Sigmoid colon (tissue), 4 donors: ENCODE results near the gene RAC2.

Source experiments
- EP300 ChIP-seq, 4 donors: sonication (generic); formaldehyde crosslinking; IDR thresholded peaks; one replicate each; pipeline ENCODE4 v1.6.1; 2017; ENCODE audit warnings: antibody characterized with exemption in 4 of 4
- POLR2A ChIP-seq, 2 donors: fragments of 450-650 bp; IDR thresholded peaks; one replicate each; pipeline ENCODE4 v1.6.1; 2016; ENCODE audit warnings: antibody characterized with exemption in 2 of 2, mild to moderate bottlenecking in 2 of 2, moderate library complexity in 2 of 2
- POLR2AphosphoS5 ChIP-seq, 4 donors: sonication (generic); formaldehyde crosslinking; IDR thresholded peaks; one replicate each; pipeline ENCODE4 v1.6.1; 2017; ENCODE audit warnings: antibody characterized with exemption in 4 of 4
- TF ChIP-seq, protein P1 (sequence below), 4 experiments: fragments of 450-650 bp in 3 of 4; fragments of 200-600 bp in 1 of 4; IDR thresholded peaks; one replicate each; pipeline ENCODE4 v1.5.1; 2016 to 2019; ENCODE audit warnings: antibody characterized with exemption in 4 of 4, mild to moderate bottlenecking in 3 of 4, moderate library complexity in 2 of 4

GRCh38 chr22:37178350-37179125 lies 65.5 kb downstream of the RAC2 start:
- TF ChIP-seq, protein P1, sequence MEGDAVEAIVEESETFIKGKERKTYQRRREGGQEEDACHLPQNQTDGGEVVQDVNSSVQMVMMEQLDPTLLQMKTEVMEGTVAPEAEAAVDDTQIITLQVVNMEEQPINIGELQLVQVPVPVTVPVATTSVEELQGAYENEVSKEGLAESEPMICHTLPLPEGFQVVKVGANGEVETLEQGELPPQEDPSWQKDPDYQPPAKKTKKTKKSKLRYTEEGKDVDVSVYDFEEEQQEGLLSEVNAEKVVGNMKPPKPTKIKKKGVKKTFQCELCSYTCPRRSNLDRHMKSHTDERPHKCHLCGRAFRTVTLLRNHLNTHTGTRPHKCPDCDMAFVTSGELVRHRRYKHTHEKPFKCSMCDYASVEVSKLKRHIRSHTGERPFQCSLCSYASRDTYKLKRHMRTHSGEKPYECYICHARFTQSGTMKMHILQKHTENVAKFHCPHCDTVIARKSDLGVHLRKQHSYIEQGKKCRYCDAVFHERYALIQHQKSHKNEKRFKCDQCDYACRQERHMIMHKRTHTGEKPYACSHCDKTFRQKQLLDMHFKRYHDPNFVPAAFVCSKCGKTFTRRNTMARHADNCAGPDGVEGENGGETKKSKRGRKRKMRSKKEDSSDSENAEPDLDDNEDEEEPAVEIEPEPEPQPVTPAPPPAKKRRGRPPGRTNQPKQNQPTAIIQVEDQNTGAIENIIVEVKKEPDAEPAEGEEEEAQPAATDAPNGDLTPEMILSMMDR (IDR thresholded peaks at IDR 0.05), result no peak
- no peak for TF ChIP-seq POLR2A (IDR thresholded peaks at IDR 0.05)
- TF ChIP-seq POLR2AphosphoS5 (IDR thresholded peaks at IDR 0.05), result no peak
- no peak for TF ChIP-seq EP300 (IDR thresholded peaks at IDR 0.05)
